NCI-H2029 treated with DMSO at 0.1 percent for 48 hours (cell line): ENCODE results near the gene RBM15B.

Source experiments
- DNase-seq: peaks from one replicate; lab custom pipeline; 2025; lab: John Stamatoyannopoulos, UW

Gene RBM15B

GRCh38 chr3:51391566-51392354, 675 bp downstream of the RBM15B start:
- no peak for DNase-seq

- no peak for DNase-seq
Observed at GRCh38 chr3:51392355-51393133, 1.5 kb downstream of the RBM15B start.

- DNase-seq: no peak
Observed at GRCh38 chr3:51393134-51393495, 2.0 kb downstream of the RBM15B start.

DNA sequence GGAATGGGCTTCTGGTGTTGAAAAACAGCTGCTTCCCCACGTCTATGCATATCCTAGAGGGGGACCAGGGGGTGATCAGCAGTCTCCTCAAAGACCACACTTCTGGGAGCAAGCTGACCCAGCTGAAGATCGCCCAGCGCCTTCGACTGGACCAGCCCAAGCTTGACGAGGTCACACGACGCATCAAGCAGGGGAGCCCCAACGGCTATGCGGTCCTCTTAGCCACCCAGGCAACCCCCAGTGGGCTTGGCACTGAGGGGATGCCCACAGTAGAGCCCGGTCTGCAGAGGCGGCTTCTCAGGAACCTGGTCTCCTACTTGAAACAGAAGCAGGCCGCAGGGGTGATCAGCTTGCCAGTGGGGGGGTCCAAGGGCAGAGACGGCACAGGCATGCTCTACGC, 2.5 kb downstream of the RBM15B start:
- no peak for DNase-seq

DNA sequence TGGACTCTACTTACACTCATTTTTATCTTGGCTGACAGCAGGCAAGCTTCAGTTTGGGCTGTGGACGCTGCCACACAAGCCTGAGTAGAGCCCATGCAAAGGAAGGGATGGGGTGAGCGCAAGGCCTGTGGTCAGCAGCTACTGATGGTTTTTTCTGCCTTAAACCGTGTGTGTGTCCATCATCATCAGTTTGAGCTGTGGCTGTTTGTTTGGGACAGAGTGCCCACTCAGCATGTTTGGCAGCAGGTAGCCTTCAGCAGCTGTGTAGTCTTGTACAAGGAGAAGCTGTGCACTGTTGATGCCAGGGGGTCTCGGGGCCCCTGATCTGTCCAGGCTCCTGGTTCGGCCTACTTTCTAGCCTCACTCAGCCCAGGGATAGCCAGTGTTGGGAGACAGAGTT, 3.5 kb downstream of the RBM15B start:
- DNase-seq: no peak

DNA sequence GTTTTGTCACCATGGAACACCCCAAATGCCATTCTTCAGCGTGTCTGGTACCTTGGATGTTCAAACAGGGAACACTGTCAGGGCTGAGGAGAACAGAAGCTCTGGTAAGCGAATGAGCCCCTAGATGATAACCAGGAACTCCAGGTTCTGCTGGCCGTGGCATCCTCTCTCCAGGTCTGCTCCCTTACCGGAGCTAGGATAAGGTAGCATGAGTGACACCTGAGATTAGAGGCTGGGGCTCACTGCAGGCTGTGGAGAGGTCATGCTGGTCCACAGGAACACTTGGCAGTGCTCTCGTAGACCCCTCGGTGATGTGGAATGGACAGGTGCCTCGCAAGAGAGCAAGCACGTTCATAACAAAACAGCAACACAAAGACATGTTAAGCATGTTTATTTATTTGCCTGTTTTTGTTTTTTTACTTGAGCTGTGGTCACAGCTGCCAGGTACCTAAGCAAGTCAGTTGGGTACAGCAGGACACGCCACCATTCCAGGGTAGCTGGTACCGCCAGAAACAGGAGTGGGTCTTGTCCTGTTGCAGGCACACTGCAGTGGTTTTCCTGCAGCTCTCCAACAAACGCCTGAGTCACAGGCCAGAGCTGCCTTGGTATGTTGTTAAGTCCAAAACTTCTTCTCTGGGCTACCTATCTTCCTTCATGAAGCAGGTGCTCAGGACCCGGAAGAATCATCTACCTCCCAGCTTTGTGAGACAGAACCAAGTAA, 4.6 kb downstream of the RBM15B start:
- DNase-seq: no peak

DNA sequence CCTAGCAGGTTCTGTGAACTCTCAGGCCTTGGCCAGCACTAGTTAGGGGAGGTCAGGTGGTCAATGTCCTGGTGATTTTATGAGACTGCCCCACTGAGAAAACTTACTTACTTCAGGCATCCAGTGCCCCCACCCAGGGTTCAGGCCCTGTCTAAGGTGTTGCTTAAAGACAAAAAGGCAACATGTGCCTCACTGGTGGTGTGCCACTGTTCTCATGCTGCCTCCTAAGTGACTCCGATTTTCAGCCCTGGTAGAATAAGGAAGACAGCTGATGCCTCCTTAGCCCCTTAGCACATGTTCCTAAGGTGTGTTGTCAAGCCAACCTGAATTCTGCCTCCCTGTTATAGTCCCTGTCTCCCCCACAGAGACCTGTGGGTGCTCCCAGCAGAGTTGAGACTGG, 5.3 kb downstream of the RBM15B start:
- DNase-seq: no peak

DNA sequence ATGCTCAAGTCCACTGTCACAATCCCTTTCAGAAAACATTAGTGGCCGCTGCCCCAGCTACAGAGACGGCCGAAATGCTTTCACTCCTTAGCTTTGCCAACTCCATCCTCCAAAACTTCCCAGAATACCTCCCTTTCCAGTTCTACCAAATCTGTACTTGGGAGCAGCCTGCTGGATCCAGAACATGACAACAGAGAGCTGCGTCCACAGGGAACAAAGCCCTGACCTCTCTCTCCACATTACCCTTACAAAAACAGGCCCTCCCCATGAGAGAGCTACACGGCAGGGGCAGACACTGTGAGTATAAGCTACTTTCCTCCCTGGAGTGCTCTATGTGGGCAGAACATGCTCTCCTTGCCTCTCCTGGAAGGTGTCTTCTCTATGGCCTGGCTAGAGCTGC, 6.3 kb downstream of the RBM15B start:
- DNase-seq: no peak

- no peak for DNase-seq
Observed at GRCh38 chr3:51398595-51399310, 7.7 kb downstream of the RBM15B start.

- no peak for DNase-seq
Observed at GRCh38 chr3:51400166-51400565, 9.1 kb downstream of the RBM15B start.

DNA sequence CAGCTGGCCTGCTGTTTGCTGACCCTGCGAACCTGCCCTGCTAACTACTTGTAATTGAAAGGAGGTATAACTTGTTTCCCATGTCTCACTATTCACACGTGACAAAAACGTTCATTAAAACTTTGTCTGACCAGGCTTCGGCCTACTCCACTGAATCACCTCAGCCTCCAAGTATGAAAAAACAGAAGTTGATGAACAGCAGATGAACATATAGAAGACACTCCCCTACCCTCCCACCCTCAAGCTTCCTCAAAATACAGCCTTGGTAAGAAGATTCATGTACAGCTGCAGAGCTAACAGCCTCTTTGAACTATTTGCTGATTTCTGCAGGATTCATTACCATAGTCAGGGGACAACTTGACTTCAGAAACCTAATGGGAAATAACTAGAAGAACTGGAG, 10.7 kb downstream of the RBM15B start:
- no peak for DNase-seq

- no peak for DNase-seq
Observed at GRCh38 chr3:51403675-51404074, 12.6 kb downstream of the RBM15B start.

DNA sequence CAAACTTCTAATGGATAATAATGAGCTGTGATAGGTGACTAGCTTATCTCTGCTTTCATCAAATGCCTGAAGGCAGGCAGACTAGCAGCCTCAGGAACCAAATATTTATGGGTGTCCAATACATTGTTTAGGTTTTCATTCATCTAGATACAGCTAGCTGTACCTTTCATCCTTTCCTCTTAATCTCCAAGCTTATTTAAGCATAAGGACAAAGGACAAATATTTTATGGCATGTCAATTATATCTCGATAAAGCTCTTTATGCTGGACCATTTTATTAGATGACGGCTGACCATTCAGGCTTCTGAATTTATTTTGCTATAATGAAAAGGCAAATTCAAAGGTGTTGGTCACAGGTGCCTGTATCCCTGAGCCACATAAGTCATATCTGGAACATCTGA, 16.9 kb downstream of the RBM15B start:
- DNase-seq: no peak

GRCh38 chr3:51408813-51409212, 17.7 kb downstream of the RBM15B start:
- DNase-seq: no peak

DNA sequence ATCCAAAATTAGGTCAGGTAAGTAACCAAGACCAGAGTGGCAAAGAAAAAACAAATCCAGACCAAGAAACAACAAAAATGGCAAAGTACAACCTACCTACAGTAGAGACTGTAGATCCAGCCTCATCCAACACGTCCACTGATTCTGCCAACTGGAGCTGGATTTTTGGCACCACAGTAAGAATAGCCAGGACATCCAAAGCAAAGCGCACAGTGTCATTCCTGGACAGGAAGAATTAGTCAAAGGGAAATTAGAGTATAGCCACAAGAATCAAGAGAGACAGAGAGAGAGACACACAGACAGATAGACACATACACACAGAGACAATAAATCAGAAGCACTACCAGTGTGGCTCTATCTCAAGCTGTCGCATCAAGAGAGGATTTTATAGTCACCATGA, 31.1 kb downstream of the RBM15B start:
- no peak for DNase-seq

DNA sequence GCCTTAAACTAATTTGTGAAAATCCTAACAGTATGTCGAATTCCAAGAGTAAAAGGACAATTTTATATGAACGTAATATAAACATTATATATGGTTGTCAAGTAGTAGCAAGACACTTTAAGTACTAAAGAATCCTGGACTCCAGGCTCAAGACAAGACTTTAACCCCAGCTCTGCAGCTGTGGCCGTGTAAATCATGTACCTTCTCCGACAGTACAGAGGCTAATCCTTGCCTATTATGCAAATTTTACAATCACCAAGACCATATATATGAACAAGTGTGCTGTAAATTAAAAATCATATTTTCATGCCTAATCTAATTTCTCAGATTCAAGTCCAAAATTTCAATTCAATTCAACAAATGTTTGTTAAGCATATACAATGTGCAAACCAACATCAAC, 35.8 kb downstream of the RBM15B start:
- DNase-seq: no peak

DNA sequence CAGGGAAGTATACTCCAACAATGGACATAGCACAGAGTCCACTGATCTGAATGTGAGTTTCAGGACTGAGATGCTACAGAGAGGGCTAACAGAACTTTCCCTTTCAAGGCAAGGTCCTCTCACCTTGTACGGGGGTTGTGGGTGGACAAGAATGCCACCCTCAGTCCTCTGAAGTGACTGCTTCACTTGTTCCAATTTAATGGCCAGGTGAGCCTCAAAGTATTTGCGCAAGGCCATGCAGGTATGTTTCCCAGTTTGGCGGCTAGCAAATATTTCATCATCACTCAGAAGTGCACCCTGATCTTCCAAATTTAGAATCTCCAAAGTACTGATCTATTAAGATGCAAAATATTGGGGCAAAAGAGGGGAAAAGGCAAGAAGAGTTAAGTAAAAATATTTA, 38.1 kb downstream of the RBM15B start:
- DNase-seq: no peak

GRCh38 chr3:51434110-51434509, 43.0 kb downstream of the RBM15B start:
- DNase-seq: no peak

DNA sequence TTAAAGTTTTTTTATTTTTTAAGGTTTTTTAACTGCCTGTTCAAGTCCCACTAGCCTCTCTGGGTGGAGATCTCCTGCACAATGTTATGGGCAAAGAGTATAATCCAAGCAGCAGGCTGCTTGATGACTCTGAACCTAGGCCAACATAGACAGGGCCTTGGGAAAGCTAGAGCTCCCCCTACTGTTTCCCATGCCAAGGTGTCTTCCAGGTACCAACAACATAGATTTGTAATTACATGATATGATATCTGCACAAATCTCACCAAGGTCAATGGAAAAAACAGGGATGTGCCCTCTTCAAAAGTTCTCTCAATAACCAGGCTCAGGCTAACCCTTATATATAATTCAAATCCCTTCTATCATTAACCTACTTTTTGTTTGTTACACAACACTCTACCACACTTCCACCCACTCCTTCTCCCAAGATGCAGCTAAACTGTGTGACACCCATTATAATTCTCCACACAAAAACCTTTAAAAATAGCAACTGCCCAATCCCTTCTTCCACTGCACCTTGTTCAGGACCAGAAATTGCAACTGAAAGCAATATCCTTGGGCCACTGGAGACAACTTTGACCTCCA, 43.8 kb downstream of the RBM15B start:
- DNase-seq: peak; percentile 39

- DNase-seq: no peak
Observed at GRCh38 chr3:51436998-51437639, 46.0 kb downstream of the RBM15B start.

DNA sequence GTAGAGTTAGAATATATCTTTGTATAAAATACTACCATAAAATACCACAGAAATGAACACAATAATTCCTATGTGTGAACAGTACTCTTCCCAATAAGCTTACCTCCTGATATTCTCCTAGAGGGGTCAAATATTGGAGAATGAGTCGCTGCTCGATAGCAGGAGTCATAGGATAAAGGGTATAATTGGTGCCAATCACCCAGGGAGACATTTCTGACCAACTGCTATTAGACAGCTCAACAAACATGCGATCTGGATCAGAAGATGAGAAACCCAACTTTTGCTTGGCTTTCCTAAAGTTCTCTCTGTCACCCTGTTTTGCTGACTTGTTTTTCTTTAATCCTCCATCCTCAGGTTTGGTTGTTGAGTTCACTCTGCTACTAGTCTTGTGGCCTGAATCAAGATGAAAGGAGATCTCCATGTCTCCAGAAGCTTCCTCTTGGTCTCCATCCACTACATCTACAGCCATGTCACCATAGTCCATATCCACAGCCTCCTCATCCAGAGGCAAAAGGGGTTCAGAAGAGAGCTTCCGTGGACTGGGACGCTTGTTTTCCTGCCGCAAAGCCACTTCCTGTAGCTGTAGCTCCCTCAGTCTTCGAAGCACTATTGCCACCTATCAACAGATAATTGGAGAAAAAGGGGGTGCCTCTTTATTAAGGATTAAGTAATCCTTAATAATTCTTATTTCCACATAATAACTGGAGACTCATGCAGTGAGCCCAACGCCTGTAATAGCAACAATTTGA, 50.4 kb downstream of the RBM15B start:
- DNase-seq: no peak
